WTC11 (cell line): ENCODE results near the gene CPEB1. TPM values are rescaled to one million over a fixed set of nuclear protein-coding genes. Genes with fewer than 3 reads are reported as not detected.

Experiments
- ATAC-seq: fragments of 200-7000 bp; cut with Tn5 transposase; 2 replicates; pipeline ENCODE4 v1.10.0; 2021; ENCODE audit warnings: mild to moderate bottlenecking, moderate library complexity
- CTCF ChIA-PET: fragments of 300-600 bp; sonication (Branson Sonifier 250); formaldehyde crosslinking; loops from one replicate; lab custom pipeline; 2021; ENCODE audit warnings: antibody characterized with exemption; lab: Charles Lee
- POLR2A ChIA-PET: fragments of 350-600 bp; sonication (Branson Sonifier 250); formaldehyde crosslinking; loops from one replicate; lab custom pipeline; 2021; ENCODE audit warnings: antibody characterized with exemption; lab: Charles Lee
- DNase-seq: peaks from one replicate; pipeline ENCODE4 v3.0.0; 2021; ENCODE audit warnings: low spot score
- H3K27ac Mint-ChIP-seq: 2 replicates; pipeline ENCODE4 v1.8.0; 2021; ENCODE audit warnings: mixed read lengths
- H3K27me3 Mint-ChIP-seq: 2 replicates; pipeline ENCODE4 v1.8.0; 2021; ENCODE audit warnings: low read depth, mild to moderate bottlenecking, moderate library complexity, mixed read lengths
- H3K36me3 Mint-ChIP-seq: 2 replicates; pipeline ENCODE4 v1.8.0; 2021; ENCODE audit warnings: mixed read lengths
- H3K4me1 Mint-ChIP-seq: 2 replicates; pipeline ENCODE4 v1.8.0; 2022; ENCODE audit warnings: mixed read lengths
- H3K4me3 Mint-ChIP-seq: 2 replicates; pipeline ENCODE4 v1.8.0; 2021; ENCODE audit warnings: mild to moderate bottlenecking, moderate library complexity, mixed read lengths
- H3K9me3 Mint-ChIP-seq: 2 replicates; pipeline ENCODE4 v1.8.0; 2021; ENCODE audit warnings: mixed read lengths
- CBFB ChIP-seq: sonication (generic); formaldehyde crosslinking; IDR thresholded peaks from 2 replicates; pipeline ENCODE4 v1.8.1; 2022; ENCODE audit warnings: mild to moderate bottlenecking, low read depth, missing genetic modification reagents
- CREB1 ChIP-seq: sonication (generic); formaldehyde crosslinking; IDR thresholded peaks from 2 replicates; pipeline ENCODE4 v1.8.0; 2023; ENCODE audit warnings: mild to moderate bottlenecking, missing genetic modification reagents
- ELF4 ChIP-seq: sonication (generic); formaldehyde crosslinking; IDR thresholded peaks from 2 replicates; pipeline ENCODE4 v1.8.1; 2022; ENCODE audit warnings: low read depth, mild to moderate bottlenecking, moderate library complexity, missing genetic modification reagents
- FOXJ3 ChIP-seq: sonication (generic); formaldehyde crosslinking; IDR thresholded peaks from 2 replicates; pipeline ENCODE4 v1.9.0; 2021; ENCODE audit warnings: missing genetic modification reagents, mild to moderate bottlenecking, borderline replicate concordance
- FOXK1 ChIP-seq: sonication (generic); formaldehyde crosslinking; IDR thresholded peaks from 2 replicates; pipeline ENCODE4 v1.8.0; 2022; ENCODE audit warnings: mild to moderate bottlenecking, moderate library complexity, missing genetic modification reagents
- FOXP1 ChIP-seq: sonication (generic); formaldehyde crosslinking; IDR thresholded peaks from 2 replicates; pipeline ENCODE4 v1.8.0; 2022; ENCODE audit warnings: missing genetic modification reagents, mild to moderate bottlenecking, moderate library complexity, borderline replicate concordance
- GRHL2 ChIP-seq: fragments of 250-450 bp; sonication (Bioruptor Pico); IDR thresholded peaks from 2 replicates; pipeline ENCODE4 v1.8.0; 2022; ENCODE audit warnings: mild to moderate bottlenecking, moderate library complexity; ENCODE audit not compliant: insufficient replicate concordance, severe bottlenecking
- HMGA2 ChIP-seq: fragments of 250-450 bp; sonication (Bioruptor Pico); IDR thresholded peaks from 2 replicates; pipeline ENCODE4 v1.4.0; 2021; ENCODE audit warnings: mild to moderate bottlenecking, moderate library complexity
- JAZF1 ChIP-seq: fragments of 250-450 bp; sonication (Bioruptor Pico); IDR thresholded peaks from 2 replicates; pipeline ENCODE4 v1.9.0; 2021; ENCODE audit warnings: moderate library complexity, mild to moderate bottlenecking, inconsistent platforms
- JUN ChIP-seq: sonication (generic); formaldehyde crosslinking; IDR thresholded peaks from 2 replicates; pipeline ENCODE4 v1.8.0; 2023; ENCODE audit warnings: mild to moderate bottlenecking, missing genetic modification reagents
- MXD4 ChIP-seq: fragments of 250-450 bp; sonication (Bioruptor Pico); IDR thresholded peaks from 2 replicates; pipeline ENCODE4 v1.8.0; 2021; ENCODE audit warnings: mild to moderate bottlenecking, moderate library complexity, borderline replicate concordance
- MYBL2 ChIP-seq: sonication (generic); formaldehyde crosslinking; IDR thresholded peaks from 2 replicates; pipeline ENCODE4 v1.8.1; 2023; ENCODE audit warnings: mild to moderate bottlenecking, moderate library complexity, missing genetic modification reagents
- NR1H2 ChIP-seq: sonication (generic); formaldehyde crosslinking; IDR thresholded peaks from 2 replicates; pipeline ENCODE4 v1.9.0; 2021; ENCODE audit warnings: mild to moderate bottlenecking, moderate library complexity, missing genetic modification reagents
- SOX15 ChIP-seq: fragments of 250-450 bp; sonication (Bioruptor Pico); IDR thresholded peaks from 2 replicates; pipeline ENCODE4 v1.9.0; 2021; ENCODE audit warnings: mild to moderate bottlenecking
- TEAD1 ChIP-seq: sonication (generic); formaldehyde crosslinking; IDR thresholded peaks from 2 replicates; pipeline ENCODE4 v1.8.0; 2022; ENCODE audit warnings: mild to moderate bottlenecking, missing genetic modification reagents
- TEAD4 ChIP-seq: sonication (generic); formaldehyde crosslinking; IDR thresholded peaks from 2 replicates; pipeline ENCODE4 v1.8.0; 2022; ENCODE audit warnings: mild to moderate bottlenecking, missing genetic modification reagents
- TP53 ChIP-seq: sonication (generic); formaldehyde crosslinking; IDR thresholded peaks from 2 replicates; pipeline ENCODE4 v1.8.1; 2023; ENCODE audit warnings: mild to moderate bottlenecking, missing genetic modification reagents
- ZNF232 ChIP-seq: sonication (generic); formaldehyde crosslinking; IDR thresholded peaks from 2 replicates; pipeline ENCODE4 v1.8.0; 2022; ENCODE audit warnings: mild to moderate bottlenecking, missing genetic modification reagents
- ZNF263 ChIP-seq: sonication (generic); formaldehyde crosslinking; IDR thresholded peaks from 2 replicates; pipeline ENCODE4 v1.8.1; 2022; ENCODE audit warnings: low read depth, mild to moderate bottlenecking, moderate library complexity, missing genetic modification reagents
- ZNF396 ChIP-seq: fragments of 250-450 bp; sonication (Bioruptor Pico); IDR thresholded peaks from 2 replicates; pipeline ENCODE4 v1.8.0; 2021; ENCODE audit warnings: mild to moderate bottlenecking, moderate library complexity, borderline replicate concordance
- ZNF532 ChIP-seq: fragments of 250-450 bp; sonication (Bioruptor Pico); IDR thresholded peaks from 2 replicates; pipeline ENCODE4 v1.9.0; 2021; ENCODE audit warnings: mild to moderate bottlenecking, borderline replicate concordance
- total RNA-seq: library from RNA; stranded (reverse); gene quantifications from 3 replicates; pipeline ENCODE4 v1.2.3, GENCODE V29; 2021
- TF ChIP-seq, protein P1 (sequence below): fragments of 250-450 bp; sonication (Bioruptor Pico); IDR thresholded peaks from 2 replicates; pipeline ENCODE4 v1.8.0; 2021; ENCODE audit warnings: mild to moderate bottlenecking
- TF ChIP-seq, protein P2 (sequence below): fragments of 250-450 bp; sonication (Bioruptor Pico); IDR thresholded peaks from 2 replicates; pipeline ENCODE4 v2.1.2; 2022; ENCODE audit warnings: mild to moderate bottlenecking, moderate library complexity
- TF ChIP-seq, protein P3 (sequence below): sonication (generic); formaldehyde crosslinking; IDR thresholded peaks from 2 replicates; pipeline ENCODE4 v1.8.1; 2022; ENCODE audit warnings: low read depth, mild to moderate bottlenecking, moderate library complexity, missing genetic modification reagents, borderline replicate concordance
- TF ChIP-seq, protein P4 (sequence below): sonication (generic); formaldehyde crosslinking; IDR thresholded peaks from 2 replicates; pipeline ENCODE4 v1.8.0; 2022; ENCODE audit warnings: mild to moderate bottlenecking, missing genetic modification reagents
- TF ChIP-seq, protein P5 (sequence below): sonication (generic); formaldehyde crosslinking; IDR thresholded peaks from 2 replicates; pipeline ENCODE4 v1.8.0; 2022; ENCODE audit warnings: missing genetic modification reagents
- TF ChIP-seq, protein P6 (sequence below): sonication (generic); formaldehyde crosslinking; conservative IDR thresholded peaks from 2 replicates; pipeline ENCODE4 v1.8.1; 2022; ENCODE audit warnings: mild to moderate bottlenecking, missing genetic modification reagents

CPEB1 gene
- total RNA-seq, 1 experiment from 2014 or later = 2.5 TPM

DNA sequence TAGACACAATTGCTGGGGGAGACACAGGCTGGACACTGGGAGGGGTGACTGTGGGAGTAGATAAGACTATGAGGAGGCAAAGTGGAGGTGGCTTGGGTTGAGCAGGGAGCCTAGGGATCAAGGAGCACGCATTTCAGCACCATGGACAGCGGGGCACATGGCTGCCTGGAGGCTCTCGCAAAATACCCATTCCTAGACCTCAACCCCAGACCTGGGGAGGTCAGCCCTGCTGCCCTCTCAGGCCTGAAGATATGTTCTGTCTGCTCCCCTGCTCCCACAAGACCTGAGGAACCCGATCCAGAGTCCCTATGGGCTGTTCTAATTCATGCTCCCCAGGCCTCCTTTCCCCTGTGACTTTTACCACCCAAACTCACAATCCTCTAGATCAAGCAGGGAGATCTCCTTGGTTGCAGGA, 16.0 kb upstream of the CPEB1 start:
- Mint-ChIP-seq H3K9me3 (no peaks in the 10 kb centered on the region), H3K4me1 (peaks cover 6% of the 10 kb centered on the region), H3K36me3 (no peaks in the 10 kb centered on the region), H3K27ac (no peak overlapping the region), H3K27me3 (peaks cover 28% of the 10 kb centered on the region), H3K4me3 (no peak overlapping the region)
- ChIA-PET CTCF (interaction anchor here (1.1 kb wide), 1 partner anchor 132 kb away, joined by 3 read pairs; no protein-coding TSS in a partner anchor), POLR2A (no interaction called here)
- ATAC-seq (peak; percentile 83), DNase-seq (peak; percentile 84)
- TF ChIP-seq, protein P1, sequence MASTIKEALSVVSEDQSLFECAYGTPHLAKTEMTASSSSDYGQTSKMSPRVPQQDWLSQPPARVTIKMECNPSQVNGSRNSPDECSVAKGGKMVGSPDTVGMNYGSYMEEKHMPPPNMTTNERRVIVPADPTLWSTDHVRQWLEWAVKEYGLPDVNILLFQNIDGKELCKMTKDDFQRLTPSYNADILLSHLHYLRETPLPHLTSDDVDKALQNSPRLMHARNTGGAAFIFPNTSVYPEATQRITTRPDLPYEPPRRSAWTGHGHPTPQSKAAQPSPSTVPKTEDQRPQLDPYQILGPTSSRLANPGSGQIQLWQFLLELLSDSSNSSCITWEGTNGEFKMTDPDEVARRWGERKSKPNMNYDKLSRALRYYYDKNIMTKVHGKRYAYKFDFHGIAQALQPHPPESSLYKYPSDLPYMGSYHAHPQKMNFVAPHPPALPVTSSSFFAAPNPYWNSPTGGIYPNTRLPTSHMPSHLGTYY (CRISPR knock-in tag) = no peak
- TF ChIP-seq, protein P2, sequence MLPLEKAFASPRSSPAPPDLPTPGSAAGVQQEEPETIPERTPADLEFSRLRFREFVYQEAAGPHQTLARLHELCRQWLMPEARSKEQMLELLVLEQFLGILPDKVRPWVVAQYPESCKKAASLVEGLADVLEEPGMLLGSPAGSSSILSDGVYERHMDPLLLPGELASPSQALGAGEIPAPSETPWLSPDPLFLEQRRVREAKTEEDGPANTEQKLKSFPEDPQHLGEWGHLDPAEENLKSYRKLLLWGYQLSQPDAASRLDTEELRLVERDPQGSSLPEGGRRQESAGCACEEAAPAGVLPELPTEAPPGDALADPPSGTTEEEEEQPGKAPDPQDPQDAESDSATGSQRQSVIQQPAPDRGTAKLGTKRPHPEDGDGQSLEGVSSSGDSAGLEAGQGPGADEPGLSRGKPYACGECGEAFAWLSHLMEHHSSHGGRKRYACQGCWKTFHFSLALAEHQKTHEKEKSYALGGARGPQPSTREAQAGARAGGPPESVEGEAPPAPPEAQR (CRISPR knock-in tag) = no peak
- no peak for TF ChIP-seq JAZF1 (CRISPR knock-in tag)
- peak; percentile 94 for TF ChIP-seq JUN (CRISPR knock-in tag)
- TF ChIP-seq ZNF263 (CRISPR knock-in tag) = no peak
- no peak for TF ChIP-seq MXD4 (CRISPR knock-in tag)
- TF ChIP-seq ZNF396 (CRISPR knock-in tag) = no peak
- no peak for TF ChIP-seq CBFB (CRISPR knock-in tag)
- no peak for TF ChIP-seq HMGA2
- peak; percentile 51; the same call in 1 of the 2 replicates for TF ChIP-seq ZNF232 (CRISPR knock-in tag)
- TF ChIP-seq, protein P3, sequence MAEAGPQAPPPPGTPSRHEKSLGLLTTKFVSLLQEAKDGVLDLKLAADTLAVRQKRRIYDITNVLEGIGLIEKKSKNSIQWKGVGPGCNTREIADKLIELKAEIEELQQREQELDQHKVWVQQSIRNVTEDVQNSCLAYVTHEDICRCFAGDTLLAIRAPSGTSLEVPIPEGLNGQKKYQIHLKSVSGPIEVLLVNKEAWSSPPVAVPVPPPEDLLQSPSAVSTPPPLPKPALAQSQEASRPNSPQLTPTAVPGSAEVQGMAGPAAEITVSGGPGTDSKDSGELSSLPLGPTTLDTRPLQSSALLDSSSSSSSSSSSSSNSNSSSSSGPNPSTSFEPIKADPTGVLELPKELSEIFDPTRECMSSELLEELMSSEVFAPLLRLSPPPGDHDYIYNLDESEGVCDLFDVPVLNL = no peak
- TF ChIP-seq, protein P4, sequence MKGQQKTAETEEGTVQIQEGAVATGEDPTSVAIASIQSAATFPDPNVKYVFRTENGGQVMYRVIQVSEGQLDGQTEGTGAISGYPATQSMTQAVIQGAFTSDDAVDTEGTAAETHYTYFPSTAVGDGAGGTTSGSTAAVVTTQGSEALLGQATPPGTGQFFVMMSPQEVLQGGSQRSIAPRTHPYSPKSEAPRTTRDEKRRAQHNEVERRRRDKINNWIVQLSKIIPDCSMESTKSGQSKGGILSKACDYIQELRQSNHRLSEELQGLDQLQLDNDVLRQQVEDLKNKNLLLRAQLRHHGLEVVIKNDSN (CRISPR knock-in tag) = peak; percentile 76
- peak; percentile 95 for TF ChIP-seq FOXP1 (CRISPR knock-in tag)
- TF ChIP-seq, protein P5, sequence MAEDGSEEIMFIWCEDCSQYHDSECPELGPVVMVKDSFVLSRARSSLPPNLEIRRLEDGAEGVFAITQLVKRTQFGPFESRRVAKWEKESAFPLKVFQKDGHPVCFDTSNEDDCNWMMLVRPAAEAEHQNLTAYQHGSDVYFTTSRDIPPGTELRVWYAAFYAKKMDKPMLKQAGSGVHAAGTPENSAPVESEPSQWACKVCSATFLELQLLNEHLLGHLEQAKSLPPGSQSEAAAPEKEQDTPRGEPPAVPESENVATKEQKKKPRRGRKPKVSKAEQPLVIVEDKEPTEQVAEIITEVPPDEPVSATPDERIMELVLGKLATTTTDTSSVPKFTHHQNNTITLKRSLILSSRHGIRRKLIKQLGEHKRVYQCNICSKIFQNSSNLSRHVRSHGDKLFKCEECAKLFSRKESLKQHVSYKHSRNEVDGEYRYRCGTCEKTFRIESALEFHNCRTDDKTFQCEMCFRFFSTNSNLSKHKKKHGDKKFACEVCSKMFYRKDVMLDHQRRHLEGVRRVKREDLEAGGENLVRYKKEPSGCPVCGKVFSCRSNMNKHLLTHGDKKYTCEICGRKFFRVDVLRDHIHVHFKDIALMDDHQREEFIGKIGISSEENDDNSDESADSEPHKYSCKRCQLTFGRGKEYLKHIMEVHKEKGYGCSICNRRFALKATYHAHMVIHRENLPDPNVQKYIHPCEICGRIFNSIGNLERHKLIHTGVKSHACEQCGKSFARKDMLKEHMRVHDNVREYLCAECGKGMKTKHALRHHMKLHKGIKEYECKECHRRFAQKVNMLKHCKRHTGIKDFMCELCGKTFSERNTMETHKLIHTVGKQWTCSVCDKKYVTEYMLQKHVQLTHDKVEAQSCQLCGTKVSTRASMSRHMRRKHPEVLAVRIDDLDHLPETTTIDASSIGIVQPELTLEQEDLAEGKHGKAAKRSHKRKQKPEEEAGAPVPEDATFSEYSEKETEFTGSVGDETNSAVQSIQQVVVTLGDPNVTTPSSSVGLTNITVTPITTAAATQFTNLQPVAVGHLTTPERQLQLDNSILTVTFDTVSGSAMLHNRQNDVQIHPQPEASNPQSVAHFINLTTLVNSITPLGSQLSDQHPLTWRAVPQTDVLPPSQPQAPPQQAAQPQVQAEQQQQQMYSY (CRISPR knock-in tag) = no peak; the same call in 1 of the 2 replicates
- TF ChIP-seq FOXJ3 (CRISPR knock-in tag) = no peak
- TF ChIP-seq NR1H2 (CRISPR knock-in tag) = no peak
- TF ChIP-seq ZNF532 (CRISPR knock-in tag) = no peak
- peak; percentile 90 for TF ChIP-seq TP53 (CRISPR knock-in tag)
- TF ChIP-seq CREB1 (CRISPR knock-in tag) = peak; percentile 89
- peak; percentile 81; the same call in 1 of the 2 replicates for TF ChIP-seq FOXK1 (CRISPR knock-in tag)
- TF ChIP-seq TEAD4 (CRISPR knock-in tag) = peak; percentile 92
- no peak for TF ChIP-seq ELF4 (CRISPR knock-in tag)
- no peak for TF ChIP-seq SOX15 (CRISPR knock-in tag)
- TF ChIP-seq MYBL2 (CRISPR knock-in tag) = peak; percentile 64; the same call in 1 of the 2 replicates
- TF ChIP-seq, protein P6, sequence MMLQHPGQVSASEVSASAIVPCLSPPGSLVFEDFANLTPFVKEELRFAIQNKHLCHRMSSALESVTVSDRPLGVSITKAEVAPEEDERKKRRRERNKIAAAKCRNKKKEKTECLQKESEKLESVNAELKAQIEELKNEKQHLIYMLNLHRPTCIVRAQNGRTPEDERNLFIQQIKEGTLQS (CRISPR knock-in tag) = 0 out of 2 replicates have a peak, but pooled peaks have one; percentile 53
- TF ChIP-seq GRHL2 (CRISPR knock-in tag) = no peak
- TF ChIP-seq TEAD1 (CRISPR knock-in tag) = peak; percentile 93
